Hepatocyte (in vitro differentiated cells): ENCODE measurements around the gene FCAMR. TPM values are rescaled to one million over a fixed set of nuclear protein-coding genes. Genes with fewer than 3 reads are reported as not detected.
A peak's percentile ranks its signal among the peaks of the same experiment; 100 is the strongest.

ENCODE experiments used
- DNase-seq: peaks from one replicate; pipeline ENCODE4 v3.0.0-alpha.2; 2016; ENCODE audit warnings: low spot score
- H2AFZ ChIP-seq: fragments of 200-600 bp; sonication (generic); 2 replicates; pipeline ENCODE4 v1.6.0; 2016; ENCODE audit warnings: antibody characterized with exemption, mild to moderate bottlenecking
- H3K27ac ChIP-seq: fragments of 200-600 bp; sonication (generic); 2 replicates; pipeline ENCODE4 v1.5.1; 2016; ENCODE audit warnings: mild to moderate bottlenecking
- H3K27me3 ChIP-seq: fragments of 200-600 bp; sonication (generic); 2 replicates; pipeline ENCODE4 v1.6.1; 2016
- H3K36me3 ChIP-seq: fragments of 200-600 bp; sonication (generic); replicated peaks from 2 replicates; pipeline ENCODE4 v1.5.1; 2016; ENCODE audit warnings: low read depth; ENCODE audit not compliant: insufficient read depth
- H3K4me1 ChIP-seq: fragments of 200-600 bp; sonication (generic); 2 replicates; pipeline ENCODE4 v1.5.1; 2016; ENCODE audit warnings: mild to moderate bottlenecking, moderate library complexity; ENCODE audit not compliant: insufficient read depth
- H3K4me2 ChIP-seq: fragments of 200-600 bp; sonication (generic); 2 replicates; pipeline ENCODE4 v1.6.0; 2016
- H3K4me3 ChIP-seq: fragments of 200-600 bp; sonication (generic); 2 replicates; pipeline ENCODE4 v1.5.1; 2016; ENCODE audit warnings: mild to moderate bottlenecking
- H3K79me2 ChIP-seq: fragments of 200-600 bp; sonication (generic); 2 replicates; pipeline ENCODE4 v1.6.0; 2017; ENCODE audit warnings: mild to moderate bottlenecking
- H3K9me2 ChIP-seq: fragments of 200-600 bp; sonication (generic); replicated peaks from 2 replicates; pipeline ENCODE4 v1.6.0; 2017; ENCODE audit warnings: mild to moderate bottlenecking; ENCODE audit not compliant: insufficient read depth
- H3K9me3 ChIP-seq: fragments of 200-600 bp; sonication (generic); 2 replicates; pipeline ENCODE4 v1.5.1; 2016; ENCODE audit warnings: low read depth, mild to moderate bottlenecking
- H4K20me1 ChIP-seq: fragments of 200-600 bp; sonication (generic); 2 replicates; pipeline ENCODE4 v1.6.0; 2016; ENCODE audit warnings: mild to moderate bottlenecking; ENCODE audit not compliant: insufficient read depth, poor library complexity, severe bottlenecking
- EZH2 ChIP-seq: fragments of 200-600 bp; sonication (generic); IDR thresholded peaks from 2 replicates; pipeline ENCODE4 v1.6.1; 2016; ENCODE audit warnings: antibody characterized with exemption, mild to moderate bottlenecking, borderline replicate concordance
- EZH2phosphoT487 ChIP-seq: fragments of 200-600 bp; sonication (generic); IDR thresholded peaks from one replicate; pipeline ENCODE4 v1.6.1; 2018; ENCODE audit warnings: antibody characterized with exemption, mild to moderate bottlenecking, low read depth, moderate library complexity; ENCODE audit not compliant: unreplicated experiment, severe bottlenecking
- WGBS: methylation state at CpG from one replicate; pipeline ENCODE4 v1.1.6; 2016; ENCODE audit warnings: low lambda C conversion rate; ENCODE audit errors: missing lambda C conversion rate; 5-methylcytosine and 5-hydroxymethylcytosine counted together
- polyA plus RNA-seq: library from polyadenylated mRNA; unstranded; fragments of >200 nt; fragmentation: Nextera tagmentation; extraction: Ambion mirVana; gene quantifications from 2 replicates; pipeline ENCODE4 v1.2.1, GENCODE V29; 2016
- total RNA-seq: library from RNA; depleted of rRNA; stranded (reverse); fragments of >200 nt; gene quantifications from 2 replicates; pipeline ENCODE4 v1.2.3, GENCODE V29; 2014
- TF ChIP-seq, protein P1 (sequence below): fragments of 200-600 bp; sonication (generic); IDR thresholded peaks from 2 replicates; pipeline ENCODE4 v1.5.1; 2016; ENCODE audit warnings: antibody characterized with exemption, mild to moderate bottlenecking; ENCODE audit not compliant: poor library complexity

FCAMR gene
- total and polyA plus RNA-seq, 2 experiments from 2014 or later = 0.70 TPM; not detected in 1

- DNase-seq = no peak
- H3K9me2 ChIP-seq = no peaks in the 10 kb centered on the region
- no peak overlapping the region for H3K27ac ChIP-seq
- peaks cover 12% of the 10 kb centered on the region for H3K27me3 ChIP-seq
- peaks cover 11% of the 10 kb centered on the region for H3K4me1 ChIP-seq
- H4K20me1 ChIP-seq = no peaks in the 10 kb centered on the region
- no peaks in the 10 kb centered on the region for H3K36me3 ChIP-seq
- H3K4me2 ChIP-seq = no peak overlapping the region
- H3K4me3 ChIP-seq = no peak overlapping the region
- TF ChIP-seq EZH2 (no peak), EZH2phosphoT487 (no peak)
- TF ChIP-seq, protein P1, sequence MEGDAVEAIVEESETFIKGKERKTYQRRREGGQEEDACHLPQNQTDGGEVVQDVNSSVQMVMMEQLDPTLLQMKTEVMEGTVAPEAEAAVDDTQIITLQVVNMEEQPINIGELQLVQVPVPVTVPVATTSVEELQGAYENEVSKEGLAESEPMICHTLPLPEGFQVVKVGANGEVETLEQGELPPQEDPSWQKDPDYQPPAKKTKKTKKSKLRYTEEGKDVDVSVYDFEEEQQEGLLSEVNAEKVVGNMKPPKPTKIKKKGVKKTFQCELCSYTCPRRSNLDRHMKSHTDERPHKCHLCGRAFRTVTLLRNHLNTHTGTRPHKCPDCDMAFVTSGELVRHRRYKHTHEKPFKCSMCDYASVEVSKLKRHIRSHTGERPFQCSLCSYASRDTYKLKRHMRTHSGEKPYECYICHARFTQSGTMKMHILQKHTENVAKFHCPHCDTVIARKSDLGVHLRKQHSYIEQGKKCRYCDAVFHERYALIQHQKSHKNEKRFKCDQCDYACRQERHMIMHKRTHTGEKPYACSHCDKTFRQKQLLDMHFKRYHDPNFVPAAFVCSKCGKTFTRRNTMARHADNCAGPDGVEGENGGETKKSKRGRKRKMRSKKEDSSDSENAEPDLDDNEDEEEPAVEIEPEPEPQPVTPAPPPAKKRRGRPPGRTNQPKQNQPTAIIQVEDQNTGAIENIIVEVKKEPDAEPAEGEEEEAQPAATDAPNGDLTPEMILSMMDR = no peak
- H3K9me3 ChIP-seq = no peaks in the 10 kb centered on the region
- no peak overlapping the region for H2AFZ ChIP-seq
- WGBS = 63% methylated on average over 5 of the region's 5 CpGs
- no peaks in the 10 kb centered on the region for H3K79me2 ChIP-seq
Measured at GRCh38 chr1:206944703-206945102, 25.6 kb downstream of the FCAMR start.

DNA sequence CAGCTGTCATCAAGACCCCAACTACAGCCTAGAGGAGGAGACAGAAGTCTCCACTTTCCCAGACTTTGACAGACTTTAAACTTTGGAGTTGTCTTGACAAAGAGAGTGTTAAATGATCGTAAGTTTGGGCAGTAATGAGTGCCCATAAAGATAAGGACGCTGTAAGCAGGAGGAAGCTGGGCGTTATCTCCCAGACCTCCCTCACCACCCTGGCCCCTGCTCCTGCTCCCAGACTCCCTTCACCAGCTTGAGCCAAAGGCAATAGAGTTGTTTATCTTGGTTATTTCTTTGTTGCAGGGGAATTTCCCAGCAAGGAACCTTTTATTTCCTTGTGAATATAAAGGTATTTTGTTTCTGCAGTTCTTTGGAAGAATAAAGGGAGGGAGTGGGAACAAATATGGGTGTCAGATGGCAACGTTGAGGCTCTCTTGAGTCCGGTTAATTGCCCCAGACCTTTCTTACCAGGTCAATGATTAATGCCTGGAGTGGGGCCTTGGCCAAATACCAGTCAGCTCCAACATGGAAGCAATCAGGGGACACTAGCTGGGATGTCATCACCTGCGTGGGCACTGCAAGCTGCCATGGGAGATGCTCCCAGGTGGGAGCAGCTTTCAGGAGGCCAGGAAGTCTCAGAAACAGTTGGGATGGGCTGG, 28.4 kb downstream of the FCAMR start:
- Histone ChIP-seq H3K36me3 (no peaks in the 10 kb centered on the region), H3K27ac (peak overlapping the region; percentile 82), H3K9me2 (no peaks in the 10 kb centered on the region), H3K27me3 (peaks cover 12% of the 10 kb centered on the region), H3K4me3 (no peak overlapping the region), H2AFZ (no peak overlapping the region), H3K9me3 (no peaks in the 10 kb centered on the region), H3K79me2 (no peaks in the 10 kb centered on the region), H4K20me1 (no peaks in the 10 kb centered on the region), H3K4me2 (peak overlapping the region; percentile 45), H3K4me1 (peaks cover 11% of the 10 kb centered on the region)
- TF ChIP-seq EZH2 (no peak), EZH2phosphoT487 (no peak)
- TF ChIP-seq, protein P1 = no peak
- peak; percentile 68 for DNase-seq
- 23% methylated on average over 6 of the region's 6 CpGs for WGBS

DNA sequence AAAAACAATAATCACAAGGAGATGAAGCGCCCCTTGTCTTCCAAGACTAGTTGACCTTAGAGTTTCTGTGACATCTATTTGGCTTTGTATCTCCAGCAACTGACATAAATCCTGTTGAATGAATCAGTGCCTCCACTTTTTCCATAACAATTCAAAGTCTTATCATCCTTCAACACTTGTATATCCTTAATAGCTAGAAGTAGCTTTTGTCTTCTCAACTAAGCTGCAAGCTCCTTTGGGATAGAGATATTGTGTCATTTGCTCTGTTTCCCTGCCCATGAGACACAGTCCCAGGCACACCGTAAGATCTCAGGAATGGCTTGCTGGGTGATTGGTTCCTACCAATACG, 29.7 kb downstream of the FCAMR start:
- 95% methylated on average over 3 of the region's 3 CpGs for WGBS
- H3K27ac ChIP-seq = no peak overlapping the region

More for the DNA sequence above, 29.7 kb downstream of the FCAMR start:
- Histone ChIP-seq H2AFZ (no peak overlapping the region), H3K27me3 (peaks cover 12% of the 10 kb centered on the region), H3K4me3 (no peak overlapping the region), H3K4me1 (peaks cover 11% of the 10 kb centered on the region), H3K4me2 (no peak overlapping the region), H4K20me1 (no peaks in the 10 kb centered on the region), H3K79me2 (no peaks in the 10 kb centered on the region), H3K9me2 (no peaks in the 10 kb centered on the region), H3K9me3 (no peaks in the 10 kb centered on the region), H3K36me3 (no peaks in the 10 kb centered on the region)
- TF ChIP-seq, protein P1 = no peak
- TF ChIP-seq EZH2phosphoT487 (no peak), EZH2 (no peak)
- no peak for DNase-seq
